ENCODE results near the gene YARS1. TPM values are rescaled to one million over a fixed set of nuclear protein-coding genes. Genes with fewer than 3 reads are reported as not detected.

YARS1 gene
- total and polyA plus RNA-seq, 2 of the 13 experiments (the other 11 are each of a cell fraction or from before 2014, with no cell fraction given), result 50.1 to 113 TPM

DNA sequence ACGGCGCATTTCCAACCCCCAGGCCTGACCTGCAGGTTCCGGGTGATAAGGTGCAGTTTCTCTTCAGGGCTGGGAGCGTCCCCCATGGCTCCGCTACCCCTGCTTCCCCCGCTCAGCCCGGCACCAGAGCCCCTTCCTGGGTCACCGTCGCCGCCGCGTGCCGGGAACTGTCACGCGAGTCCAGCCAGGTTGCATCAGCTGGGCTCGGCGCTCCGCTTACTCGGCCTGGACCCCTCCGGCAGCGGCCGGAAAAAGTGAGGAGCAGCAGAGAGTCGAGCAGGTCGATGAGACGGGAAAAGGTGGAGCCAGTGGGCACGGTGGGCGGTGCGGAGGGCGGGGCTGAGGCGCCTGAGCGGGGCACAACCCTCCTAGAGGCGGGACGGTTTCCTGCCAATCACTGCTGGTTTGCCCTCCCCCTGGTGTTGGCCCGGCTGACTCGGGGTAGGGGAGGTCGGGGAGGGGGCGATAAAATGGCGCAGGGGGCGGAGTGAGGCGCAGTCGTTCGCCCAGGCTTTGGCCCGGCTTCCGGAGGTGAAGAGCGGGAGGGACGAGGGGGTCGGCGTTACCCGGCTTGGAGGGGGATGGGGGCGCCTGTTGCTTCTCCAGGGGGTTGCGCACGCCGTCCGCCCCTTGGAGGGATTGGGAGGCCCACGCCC lies at the start of gene YARS1, which contains the start of gene S100PBP (continued):
- peak; percentile 93; the same call in 1 of the 2 replicates for TF ChIP-seq ZNF614 (CRISPR knock-in tag; IDR thresholded peaks at IDR 0.05; ENCODE audit: borderline replicate concordance)
- TF ChIP-seq DRAP1 (CRISPR knock-in tag; IDR thresholded peaks at IDR 0.05), result peak; percentile 89; the same call in 1 of the 2 replicates
- no peak; the same call in 1 of the 2 replicates for TF ChIP-seq MTA1 (CRISPR knock-in tag; IDR thresholded peaks at IDR 0.05; ENCODE audit: borderline replicate concordance)
- TF ChIP-seq ZNF562 (CRISPR knock-in tag; IDR thresholded peaks at IDR 0.05; ENCODE audit: borderline replicate concordance), result no peak; the same call in 1 of the 2 replicates
- peak; percentile 96 for TF ChIP-seq ZNF124 (CRISPR knock-in tag; IDR thresholded peaks at IDR 0.05)
- TF ChIP-seq, protein P1, sequence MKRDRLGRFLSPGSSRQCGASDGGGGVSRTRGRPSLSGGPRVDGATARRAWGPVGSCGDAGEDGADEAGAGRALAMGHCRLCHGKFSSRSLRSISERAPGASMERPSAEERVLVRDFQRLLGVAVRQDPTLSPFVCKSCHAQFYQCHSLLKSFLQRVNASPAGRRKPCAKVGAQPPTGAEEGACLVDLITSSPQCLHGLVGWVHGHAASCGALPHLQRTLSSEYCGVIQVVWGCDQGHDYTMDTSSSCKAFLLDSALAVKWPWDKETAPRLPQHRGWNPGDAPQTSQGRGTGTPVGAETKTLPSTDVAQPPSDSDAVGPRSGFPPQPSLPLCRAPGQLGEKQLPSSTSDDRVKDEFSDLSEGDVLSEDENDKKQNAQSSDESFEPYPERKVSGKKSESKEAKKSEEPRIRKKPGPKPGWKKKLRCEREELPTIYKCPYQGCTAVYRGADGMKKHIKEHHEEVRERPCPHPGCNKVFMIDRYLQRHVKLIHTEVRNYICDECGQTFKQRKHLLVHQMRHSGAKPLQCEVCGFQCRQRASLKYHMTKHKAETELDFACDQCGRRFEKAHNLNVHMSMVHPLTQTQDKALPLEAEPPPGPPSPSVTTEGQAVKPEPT (CRISPR knock-in tag; IDR thresholded peaks at IDR 0.05; ENCODE audit: low read depth), result peak; percentile 86
- peak; percentile 74; the same call in 1 of the 2 replicates for TF ChIP-seq ZNF335 (CRISPR knock-in tag; IDR thresholded peaks at IDR 0.05)
- peak; percentile 70; the same call in 1 of the 2 replicates for TF ChIP-seq ZNF468 (CRISPR knock-in tag; IDR thresholded peaks at IDR 0.05)
- TF ChIP-seq CHD4 (IDR thresholded peaks at IDR 0.05; ENCODE audit: borderline replicate concordance, low read length), result no peak
- peak; percentile 88 for TF ChIP-seq ZMYM4 (CRISPR knock-in tag; IDR thresholded peaks at IDR 0.05)
- TF ChIP-seq NFIC (IDR thresholded peaks at IDR 0.05; ENCODE audit: low read length), result no peak
- peak; percentile 82 for TF ChIP-seq PHF8 (CRISPR knock-in tag; IDR thresholded peaks at IDR 0.05)
- peak; percentile 84 for TF ChIP-seq ZBTB2 (CRISPR knock-in tag; IDR thresholded peaks at IDR 0.05; ENCODE audit: low read depth)
- no peak; the same call in 1 of the 2 replicates for TF ChIP-seq ZBTB7A (CRISPR knock-in tag; IDR thresholded peaks at IDR 0.05)
- TF ChIP-seq, protein P2, sequence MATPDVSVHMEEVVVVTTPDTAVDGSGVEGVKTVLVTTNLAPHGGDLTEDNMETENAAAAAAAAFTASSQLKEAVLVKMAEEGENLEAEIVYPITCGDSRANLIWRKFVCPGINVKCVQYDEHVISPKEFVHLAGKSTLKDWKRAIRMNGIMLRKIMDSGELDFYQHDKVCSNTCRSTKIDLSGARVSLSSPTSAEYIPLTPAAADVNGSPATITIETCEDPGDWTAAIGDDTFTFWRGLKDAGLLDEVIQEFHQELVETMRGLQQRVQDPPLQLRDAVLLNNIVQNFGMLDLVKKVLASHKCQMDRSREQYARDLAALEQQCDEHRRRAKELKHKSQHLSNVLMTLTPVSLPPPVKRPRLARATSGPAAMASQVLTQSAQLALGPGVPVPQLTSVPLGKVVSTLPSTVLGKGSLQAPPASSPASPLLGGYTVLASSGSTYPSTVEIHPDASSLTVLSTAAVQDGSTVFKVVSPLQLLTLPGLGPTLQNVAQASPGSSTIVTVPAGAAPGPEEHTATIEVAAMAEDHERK (CRISPR knock-in tag; IDR thresholded peaks at IDR 0.05; ENCODE audit: low read depth), result no peak; the same call in 1 of the 2 replicates
- peak; percentile 87 for TF ChIP-seq CBX1 (IDR thresholded peaks at IDR 0.05; ENCODE audit: low read depth)
- peak; percentile 71 for TF ChIP-seq ZFY (CRISPR knock-in tag; IDR thresholded peaks at IDR 0.05)
- TF ChIP-seq ZFP90 (CRISPR knock-in tag; IDR thresholded peaks at IDR 0.05; ENCODE audit: borderline replicate concordance), result peak; percentile 82; the same call in 1 of the 2 replicates
- TF ChIP-seq, protein P3, sequence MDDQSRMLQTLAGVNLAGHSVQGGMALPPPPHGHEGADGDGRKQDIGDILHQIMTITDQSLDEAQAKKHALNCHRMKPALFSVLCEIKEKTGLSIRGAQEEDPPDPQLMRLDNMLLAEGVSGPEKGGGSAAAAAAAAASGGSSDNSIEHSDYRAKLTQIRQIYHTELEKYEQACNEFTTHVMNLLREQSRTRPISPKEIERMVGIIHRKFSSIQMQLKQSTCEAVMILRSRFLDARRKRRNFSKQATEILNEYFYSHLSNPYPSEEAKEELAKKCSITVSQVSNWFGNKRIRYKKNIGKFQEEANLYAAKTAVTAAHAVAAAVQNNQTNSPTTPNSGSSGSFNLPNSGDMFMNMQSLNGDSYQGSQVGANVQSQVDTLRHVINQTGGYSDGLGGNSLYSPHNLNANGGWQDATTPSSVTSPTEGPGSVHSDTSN (CRISPR knock-in tag; IDR thresholded peaks at IDR 0.05; ENCODE audit: borderline replicate concordance), result peak; percentile 73; the same call in 1 of the 2 replicates
- TF ChIP-seq ZNF337 (CRISPR knock-in tag; IDR thresholded peaks at IDR 0.05; ENCODE audit: borderline replicate concordance, low read depth), result 0 out of 2 replicates have a peak, but pooled peaks have one; percentile 84
- peak; percentile 72; the same call in 1 of the 2 replicates for TF ChIP-seq TAF1 (CRISPR knock-in tag; IDR thresholded peaks at IDR 0.05)
- peak; percentile 99 for TF ChIP-seq ZNF788 (CRISPR knock-in tag; IDR thresholded peaks at IDR 0.05; ENCODE audit: borderline replicate concordance)
- TF ChIP-seq ZNF264 (CRISPR knock-in tag; IDR thresholded peaks at IDR 0.05), result peak; percentile 85

Measured in HepG2 (cell line).